NB4 (cell line): ENCODE data around the gene CFAP46.

Experiments used
- POLR2A ChIP-seq: IDR thresholded peaks from 2 replicates; pipeline ENCODE4 v1.6.1; 2011; ENCODE audit warnings: mild to moderate bottlenecking; ENCODE audit not compliant: insufficient read length; ENCODE audit errors: extremely low read depth
- TF ChIP-seq, protein P1 (sequence below): IDR thresholded peaks from one replicate; pipeline ENCODE4 v1.5.1; 2012; ENCODE audit warnings: low read depth, low read length
- TF ChIP-seq, protein P2 (sequence below): IDR thresholded peaks from 2 replicates; pipeline ENCODE4 v1.6.1; 2011; ENCODE audit warnings: low read depth, low read length

DNA sequence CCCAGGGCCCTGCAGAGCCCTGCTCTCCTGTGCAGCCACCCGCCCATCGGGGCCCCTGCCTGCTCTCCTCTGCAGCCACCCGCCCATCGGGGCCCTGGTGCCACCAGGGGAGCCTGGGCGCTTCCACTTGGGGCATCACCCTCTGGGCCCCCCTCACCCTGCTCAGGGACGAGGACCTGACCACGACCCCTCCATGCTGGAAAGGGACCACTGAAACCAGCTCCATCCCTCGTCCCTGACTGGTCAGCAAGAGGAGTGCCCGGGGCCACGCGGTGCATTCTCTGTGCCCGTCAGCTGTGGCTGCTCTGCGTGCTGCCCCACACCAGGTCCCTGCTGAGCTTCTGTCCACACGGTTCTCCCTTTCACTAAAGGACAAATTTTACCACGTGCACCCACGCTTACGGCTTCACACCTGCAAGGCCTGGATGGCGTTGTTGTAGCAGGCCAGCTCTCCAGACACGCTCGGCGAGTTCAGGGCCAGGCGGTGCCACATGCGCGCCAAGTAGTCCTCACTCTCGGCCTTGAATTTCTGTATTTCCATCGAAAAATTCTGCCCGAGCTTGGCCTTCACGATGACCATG lies 57.6 kb downstream of the CFAP46 start:
- TF ChIP-seq, protein P1, sequence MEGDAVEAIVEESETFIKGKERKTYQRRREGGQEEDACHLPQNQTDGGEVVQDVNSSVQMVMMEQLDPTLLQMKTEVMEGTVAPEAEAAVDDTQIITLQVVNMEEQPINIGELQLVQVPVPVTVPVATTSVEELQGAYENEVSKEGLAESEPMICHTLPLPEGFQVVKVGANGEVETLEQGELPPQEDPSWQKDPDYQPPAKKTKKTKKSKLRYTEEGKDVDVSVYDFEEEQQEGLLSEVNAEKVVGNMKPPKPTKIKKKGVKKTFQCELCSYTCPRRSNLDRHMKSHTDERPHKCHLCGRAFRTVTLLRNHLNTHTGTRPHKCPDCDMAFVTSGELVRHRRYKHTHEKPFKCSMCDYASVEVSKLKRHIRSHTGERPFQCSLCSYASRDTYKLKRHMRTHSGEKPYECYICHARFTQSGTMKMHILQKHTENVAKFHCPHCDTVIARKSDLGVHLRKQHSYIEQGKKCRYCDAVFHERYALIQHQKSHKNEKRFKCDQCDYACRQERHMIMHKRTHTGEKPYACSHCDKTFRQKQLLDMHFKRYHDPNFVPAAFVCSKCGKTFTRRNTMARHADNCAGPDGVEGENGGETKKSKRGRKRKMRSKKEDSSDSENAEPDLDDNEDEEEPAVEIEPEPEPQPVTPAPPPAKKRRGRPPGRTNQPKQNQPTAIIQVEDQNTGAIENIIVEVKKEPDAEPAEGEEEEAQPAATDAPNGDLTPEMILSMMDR, result no peak
- TF ChIP-seq, protein P2, sequence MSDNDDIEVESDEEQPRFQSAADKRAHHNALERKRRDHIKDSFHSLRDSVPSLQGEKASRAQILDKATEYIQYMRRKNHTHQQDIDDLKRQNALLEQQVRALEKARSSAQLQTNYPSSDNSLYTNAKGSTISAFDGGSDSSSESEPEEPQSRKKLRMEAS, result no peak
- TF ChIP-seq POLR2A, result no peak
